WTC11 (cell line): ENCODE results near the gene MEGF8. TPM values are rescaled to one million over a fixed set of nuclear protein-coding genes. Genes with fewer than 3 reads are reported as not detected.
A peak's percentile ranks its signal among the peaks of the same experiment; 100 is the strongest.

Experiments
- ATAC-seq: fragments of 200-7000 bp; cut with Tn5 transposase; 2 replicates; pipeline ENCODE4 v1.10.0; 2021; ENCODE audit warnings: mild to moderate bottlenecking, moderate library complexity
- CTCF ChIA-PET: fragments of 300-600 bp; sonication (Branson Sonifier 250); formaldehyde crosslinking; loops from one replicate; lab custom pipeline; 2021; ENCODE audit warnings: antibody characterized with exemption; lab: Charles Lee
- POLR2A ChIA-PET: fragments of 350-600 bp; sonication (Branson Sonifier 250); formaldehyde crosslinking; loops from one replicate; lab custom pipeline; 2021; ENCODE audit warnings: antibody characterized with exemption; lab: Charles Lee
- DNase-seq: peaks from one replicate; pipeline ENCODE4 v3.0.0; 2021; ENCODE audit warnings: low spot score
- H3K27ac Mint-ChIP-seq: 2 replicates; pipeline ENCODE4 v1.8.0; 2021; ENCODE audit warnings: mixed read lengths
- H3K27me3 Mint-ChIP-seq: 2 replicates; pipeline ENCODE4 v1.8.0; 2021; ENCODE audit warnings: low read depth, mild to moderate bottlenecking, moderate library complexity, mixed read lengths
- H3K36me3 Mint-ChIP-seq: 2 replicates; pipeline ENCODE4 v1.8.0; 2021; ENCODE audit warnings: mixed read lengths
- H3K4me1 Mint-ChIP-seq: 2 replicates; pipeline ENCODE4 v1.8.0; 2022; ENCODE audit warnings: mixed read lengths
- H3K4me3 Mint-ChIP-seq: 2 replicates; pipeline ENCODE4 v1.8.0; 2021; ENCODE audit warnings: mild to moderate bottlenecking, moderate library complexity, mixed read lengths
- H3K9me3 Mint-ChIP-seq: 2 replicates; pipeline ENCODE4 v1.8.0; 2021; ENCODE audit warnings: mixed read lengths
- CDX4 ChIP-seq: fragments of 250-450 bp; sonication (Bioruptor Pico); IDR thresholded peaks from 2 replicates; pipeline ENCODE4 v1.9.0; 2021; ENCODE audit warnings: moderate library complexity, mild to moderate bottlenecking, inconsistent platforms, borderline replicate concordance
- CREM ChIP-seq: sonication (generic); formaldehyde crosslinking; IDR thresholded peaks from 2 replicates; pipeline ENCODE4 v1.8.1; 2022; ENCODE audit warnings: mild to moderate bottlenecking, missing genetic modification reagents, moderate library complexity
- E2F4 ChIP-seq: sonication (generic); formaldehyde crosslinking; IDR thresholded peaks from 2 replicates; pipeline ENCODE4 v1.8.1; 2022; ENCODE audit warnings: low read depth, mild to moderate bottlenecking, moderate library complexity, missing genetic modification reagents, borderline replicate concordance
- EMX1 ChIP-seq: fragments of 250-450 bp; sonication (Bioruptor Pico); IDR thresholded peaks from 2 replicates; pipeline ENCODE4 v1.8.0; 2021; ENCODE audit warnings: mild to moderate bottlenecking
- ETV6 ChIP-seq: sonication (generic); formaldehyde crosslinking; IDR thresholded peaks from 2 replicates; pipeline ENCODE4 v1.8.1; 2022; ENCODE audit warnings: mild to moderate bottlenecking, missing genetic modification reagents
- FOXK1 ChIP-seq: sonication (generic); formaldehyde crosslinking; IDR thresholded peaks from 2 replicates; pipeline ENCODE4 v1.8.0; 2022; ENCODE audit warnings: mild to moderate bottlenecking, moderate library complexity, missing genetic modification reagents
- NR1H2 ChIP-seq: sonication (generic); formaldehyde crosslinking; IDR thresholded peaks from 2 replicates; pipeline ENCODE4 v1.9.0; 2021; ENCODE audit warnings: mild to moderate bottlenecking, moderate library complexity, missing genetic modification reagents
- SMAD4 ChIP-seq: sonication (generic); formaldehyde crosslinking; IDR thresholded peaks from 2 replicates; pipeline ENCODE4 v1.8.0; 2022; ENCODE audit warnings: mild to moderate bottlenecking, missing genetic modification reagents
- STAT6 ChIP-seq: sonication (generic); formaldehyde crosslinking; conservative IDR thresholded peaks from 2 replicates; pipeline ENCODE4 v1.8.1; 2023; ENCODE audit warnings: mild to moderate bottlenecking, low read depth, missing genetic modification reagents, moderate library complexity
- TEAD1 ChIP-seq: sonication (generic); formaldehyde crosslinking; IDR thresholded peaks from 2 replicates; pipeline ENCODE4 v1.8.0; 2022; ENCODE audit warnings: mild to moderate bottlenecking, missing genetic modification reagents
- ZBTB43 ChIP-seq: sonication (generic); formaldehyde crosslinking; IDR thresholded peaks from 2 replicates; pipeline ENCODE4 v1.8.1; 2023; ENCODE audit warnings: mild to moderate bottlenecking, missing genetic modification reagents
- ZNF263 ChIP-seq: sonication (generic); formaldehyde crosslinking; IDR thresholded peaks from 2 replicates; pipeline ENCODE4 v1.8.1; 2022; ENCODE audit warnings: low read depth, mild to moderate bottlenecking, moderate library complexity, missing genetic modification reagents
- ZNF423 ChIP-seq: fragments of 250-450 bp; sonication (Bioruptor Pico); IDR thresholded peaks from 2 replicates; pipeline ENCODE4 v2.1.2; 2022; ENCODE audit warnings: mild to moderate bottlenecking, moderate library complexity
- total RNA-seq: library from RNA; stranded (reverse); gene quantifications from 3 replicates; pipeline ENCODE4 v1.2.3, GENCODE V29; 2021
- TF ChIP-seq, protein P1 (sequence below): sonication (generic); formaldehyde crosslinking; IDR thresholded peaks from 2 replicates; pipeline ENCODE4 v1.8.1; 2023; ENCODE audit warnings: mild to moderate bottlenecking, missing genetic modification reagents, moderate library complexity
- TF ChIP-seq, protein P2 (sequence below): sonication (generic); formaldehyde crosslinking; IDR thresholded peaks from 2 replicates; pipeline ENCODE4 v1.8.0; 2022; ENCODE audit warnings: mild to moderate bottlenecking, missing genetic modification reagents
- TF ChIP-seq, protein P3 (sequence below): sonication (generic); formaldehyde crosslinking; IDR thresholded peaks from 2 replicates; pipeline ENCODE4 v1.8.0; 2023; ENCODE audit warnings: mild to moderate bottlenecking, missing genetic modification reagents
- TF ChIP-seq, protein P4 (sequence below): sonication (generic); formaldehyde crosslinking; IDR thresholded peaks from 2 replicates; pipeline ENCODE4 v1.8.0; 2023; ENCODE audit warnings: missing genetic modification reagents

Gene MEGF8
- total RNA-seq, 1 experiment from 2014 or later = 42.1 TPM

DNA sequence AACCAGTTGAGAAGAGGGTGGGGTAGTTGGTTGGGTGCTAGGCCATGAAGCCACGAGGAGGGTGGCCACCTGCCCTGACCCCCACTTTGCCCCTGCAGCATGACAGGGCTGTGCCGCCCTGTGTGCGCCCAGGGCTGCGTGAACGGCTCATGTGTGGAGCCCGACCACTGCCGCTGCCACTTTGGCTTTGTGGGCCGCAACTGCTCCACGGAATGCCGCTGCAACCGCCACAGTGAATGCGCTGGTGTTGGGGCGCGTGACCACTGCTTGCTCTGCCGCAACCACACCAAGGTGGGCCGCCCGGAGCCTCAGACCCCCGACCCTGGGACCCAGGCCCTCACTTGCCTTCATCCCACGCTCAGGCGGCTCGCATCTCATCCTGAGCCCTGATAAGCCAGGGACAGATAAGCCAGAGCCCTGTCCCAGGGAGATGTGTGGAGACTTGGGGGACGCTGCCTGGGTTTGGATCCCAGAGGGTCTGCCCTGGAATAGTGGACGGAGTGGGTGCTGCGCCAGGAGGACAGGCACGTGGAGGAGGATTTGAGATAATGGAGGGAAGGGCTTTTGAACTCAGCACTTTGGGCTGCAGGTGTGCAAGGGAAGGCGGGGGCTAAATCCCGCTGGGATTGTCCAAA, 44.1 kb downstream of the MEGF8 start (continued):
- TF ChIP-seq STAT6 = 0 out of 2 replicates have a peak, but pooled peaks have one; percentile 81
- TF ChIP-seq ZNF423 (CRISPR knock-in tag) = no peak

DNA sequence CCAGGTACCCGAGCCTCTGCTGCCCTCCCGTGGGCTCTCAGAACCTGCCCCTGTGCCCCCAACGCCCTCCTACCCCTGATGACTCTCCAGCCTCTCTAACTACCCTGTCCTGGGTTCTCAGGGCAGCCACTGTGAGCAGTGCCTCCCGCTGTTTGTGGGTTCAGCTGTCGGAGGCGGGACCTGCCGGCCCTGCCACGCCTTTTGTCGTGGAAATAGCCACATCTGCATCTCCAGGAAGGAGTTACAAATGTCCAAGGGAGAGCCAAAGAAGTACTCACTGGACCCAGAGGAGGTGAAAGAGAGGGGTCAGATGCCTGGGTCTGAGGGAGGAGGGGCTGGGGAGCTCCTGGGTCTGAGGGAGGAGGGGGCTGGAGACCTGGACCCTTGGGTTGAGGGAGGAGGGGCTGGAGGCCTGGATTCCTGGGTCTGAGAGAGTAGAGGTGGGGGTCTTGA, 44.7 kb downstream of the MEGF8 start:
- peak; percentile 87 for ATAC-seq
- Mint-ChIP-seq H3K4me3 (peak overlapping the region; percentile 43), H3K27me3 (no peaks in the 10 kb centered on the region), H3K36me3 (peaks cover 21% of the 10 kb centered on the region), H3K9me3 (peaks cover 5% of the 10 kb centered on the region; the same call in 1 of the 2 replicates), H3K27ac (peak overlapping the region; percentile 95), H3K4me1 (peaks cover 52% of the 10 kb centered on the region)
- POLR2A ChIA-PET = interaction anchor here (0.5 to 1.8 kb wide), 7 partner anchors 26 to 1879 kb away, joined by 3 to 8 read pairs (median 4); partner anchors contain the start of gene ERF
- DNase-seq = peak; percentile 84
- CTCF ChIA-PET = interaction anchor here (0.5 to 2.2 kb wide), 30 partner anchors 9 to 274 kb away, joined by 3 to 23 read pairs (median 4); no protein-coding TSS in a partner anchor
- peak; percentile 92 for TF ChIP-seq ETV6 (CRISPR knock-in tag)
- TF ChIP-seq, protein P1, sequence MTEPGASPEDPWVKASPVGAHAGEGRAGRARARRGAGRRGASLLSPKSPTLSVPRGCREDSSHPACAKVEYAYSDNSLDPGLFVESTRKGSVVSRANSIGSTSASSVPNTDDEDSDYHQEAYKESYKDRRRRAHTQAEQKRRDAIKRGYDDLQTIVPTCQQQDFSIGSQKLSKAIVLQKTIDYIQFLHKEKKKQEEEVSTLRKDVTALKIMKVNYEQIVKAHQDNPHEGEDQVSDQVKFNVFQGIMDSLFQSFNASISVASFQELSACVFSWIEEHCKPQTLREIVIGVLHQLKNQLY (CRISPR knock-in tag) = no peak
- TF ChIP-seq, protein P2, sequence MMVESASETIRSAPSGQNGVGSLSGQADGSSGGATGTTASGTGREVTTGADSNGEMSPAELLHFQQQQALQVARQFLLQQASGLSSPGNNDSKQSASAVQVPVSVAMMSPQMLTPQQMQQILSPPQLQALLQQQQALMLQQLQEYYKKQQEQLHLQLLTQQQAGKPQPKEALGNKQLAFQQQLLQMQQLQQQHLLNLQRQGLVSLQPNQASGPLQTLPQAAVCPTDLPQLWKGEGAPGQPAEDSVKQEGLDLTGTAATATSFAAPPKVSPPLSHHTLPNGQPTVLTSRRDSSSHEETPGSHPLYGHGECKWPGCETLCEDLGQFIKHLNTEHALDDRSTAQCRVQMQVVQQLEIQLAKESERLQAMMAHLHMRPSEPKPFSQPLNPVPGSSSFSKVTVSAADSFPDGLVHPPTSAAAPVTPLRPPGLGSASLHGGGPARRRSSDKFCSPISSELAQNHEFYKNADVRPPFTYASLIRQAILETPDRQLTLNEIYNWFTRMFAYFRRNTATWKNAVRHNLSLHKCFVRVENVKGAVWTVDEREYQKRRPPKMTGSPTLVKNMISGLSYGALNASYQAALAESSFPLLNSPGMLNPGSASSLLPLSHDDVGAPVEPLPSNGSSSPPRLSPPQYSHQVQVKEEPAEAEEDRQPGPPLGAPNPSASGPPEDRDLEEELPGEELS (CRISPR knock-in tag) = peak; percentile 41; the same call in 1 of the 2 replicates
- peak; percentile 88 for TF ChIP-seq ZBTB43 (CRISPR knock-in tag)
- no peak for TF ChIP-seq EMX1 (CRISPR knock-in tag)
- TF ChIP-seq STAT6 = no peak
- TF ChIP-seq NR1H2 (CRISPR knock-in tag) = no peak
- no peak for TF ChIP-seq E2F4
- no peak for TF ChIP-seq SMAD4 (CRISPR knock-in tag)
- peak; percentile 77; the same call in 1 of the 2 replicates for TF ChIP-seq ZNF263
- TF ChIP-seq, protein P3, sequence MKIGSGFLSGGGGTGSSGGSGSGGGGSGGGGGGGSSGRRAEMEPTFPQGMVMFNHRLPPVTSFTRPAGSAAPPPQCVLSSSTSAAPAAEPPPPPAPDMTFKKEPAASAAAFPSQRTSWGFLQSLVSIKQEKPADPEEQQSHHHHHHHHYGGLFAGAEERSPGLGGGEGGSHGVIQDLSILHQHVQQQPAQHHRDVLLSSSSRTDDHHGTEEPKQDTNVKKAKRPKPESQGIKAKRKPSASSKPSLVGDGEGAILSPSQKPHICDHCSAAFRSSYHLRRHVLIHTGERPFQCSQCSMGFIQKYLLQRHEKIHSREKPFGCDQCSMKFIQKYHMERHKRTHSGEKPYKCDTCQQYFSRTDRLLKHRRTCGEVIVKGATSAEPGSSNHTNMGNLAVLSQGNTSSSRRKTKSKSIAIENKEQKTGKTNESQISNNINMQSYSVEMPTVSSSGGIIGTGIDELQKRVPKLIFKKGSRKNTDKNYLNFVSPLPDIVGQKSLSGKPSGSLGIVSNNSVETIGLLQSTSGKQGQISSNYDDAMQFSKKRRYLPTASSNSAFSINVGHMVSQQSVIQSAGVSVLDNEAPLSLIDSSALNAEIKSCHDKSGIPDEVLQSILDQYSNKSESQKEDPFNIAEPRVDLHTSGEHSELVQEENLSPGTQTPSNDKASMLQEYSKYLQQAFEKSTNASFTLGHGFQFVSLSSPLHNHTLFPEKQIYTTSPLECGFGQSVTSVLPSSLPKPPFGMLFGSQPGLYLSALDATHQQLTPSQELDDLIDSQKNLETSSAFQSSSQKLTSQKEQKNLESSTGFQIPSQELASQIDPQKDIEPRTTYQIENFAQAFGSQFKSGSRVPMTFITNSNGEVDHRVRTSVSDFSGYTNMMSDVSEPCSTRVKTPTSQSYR = 0 out of 2 replicates have a peak, but pooled peaks have one; percentile 26
- TF ChIP-seq TEAD1 = 0 out of 2 replicates have a peak, but pooled peaks have one; percentile 15
- TF ChIP-seq, protein P4, sequence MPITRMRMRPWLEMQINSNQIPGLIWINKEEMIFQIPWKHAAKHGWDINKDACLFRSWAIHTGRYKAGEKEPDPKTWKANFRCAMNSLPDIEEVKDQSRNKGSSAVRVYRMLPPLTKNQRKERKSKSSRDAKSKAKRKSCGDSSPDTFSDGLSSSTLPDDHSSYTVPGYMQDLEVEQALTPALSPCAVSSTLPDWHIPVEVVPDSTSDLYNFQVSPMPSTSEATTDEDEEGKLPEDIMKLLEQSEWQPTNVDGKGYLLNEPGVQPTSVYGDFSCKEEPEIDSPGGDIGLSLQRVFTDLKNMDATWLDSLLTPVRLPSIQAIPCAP (CRISPR knock-in tag) = no peak
- TF ChIP-seq FOXK1 (CRISPR knock-in tag) = peak; percentile 82; the same call in 1 of the 2 replicates
- TF ChIP-seq ZNF423 (CRISPR knock-in tag) = peak; percentile 4; the same call in 1 of the 2 replicates
- TF ChIP-seq CDX4 (CRISPR knock-in tag) = no peak
- TF ChIP-seq CREM (CRISPR knock-in tag) = 0 out of 2 replicates have a peak, but pooled peaks have one; percentile 23
